A549 treated with dexamethasone at 1 μM for 4 hours (cell line): Measurements from ENCODE around the gene CCDC63. TPM values are rescaled to one million over a fixed set of nuclear protein-coding genes. Genes with fewer than 3 reads are reported as not detected.

ENCODE experiments used
- total RNA-seq: library from RNA; stranded (reverse); fragments of 200-300 nt; extraction: Qiagen RNA extraction; gene quantifications from 5 replicates; pipeline ENCODE4 v1.2.3, GENCODE V29; 2022

The CCDC63 gene
- total RNA-seq: 0.09 TPM in 1 of 5 replicates, not detected in the others

GRCh38 chr12:110846615-110847566 is at the start of gene CCDC63:
Gene CCDC63 (plus strand): TSS chr12:110846987. CDS start chr12:110852955, 5,968 bp downstream.

GRCh38 chr12:110920324-110920910 is 73.6 kb downstream of the CCDC63 start, which contains the start of gene MYL2:
Gene MYL2 (minus strand): TSS chr12:110920579. CDS start chr12:110920529, 50 bp downstream.

Other genes with a start within 250 kb of the CCDC63 start
- gene TCTN1, start 232.9 kb upstream of the CCDC63 start, total RNA-seq: 27.8 to 34.8 TPM (median 32.9 TPM) in 5 replicates
- gene HVCN1, start 157.9 kb upstream of the CCDC63 start, total RNA-seq: 0.45 to 0.83 TPM (median 0.62 TPM) in 5 replicates
- 129 to 188 TPM (median 167 TPM) in 5 replicates for gene PPP1CC, start 104.1 kb upstream of the CCDC63 start, total RNA-seq
- 0.91 to 1.7 TPM (median 0.96 TPM) in 5 replicates for gene MYL2, start 73.6 kb downstream of the CCDC63 start, total RNA-seq
- gene CUX2, start 187.2 kb downstream of the CCDC63 start, total RNA-seq: 0.20 to 0.40 TPM (median 0.35 TPM) in 5 replicates